ENCODE measurements around the gene SPATA2L. TPM values are rescaled to one million over a fixed set of nuclear protein-coding genes. Genes with fewer than 3 reads are reported as not detected.

SPATA2L gene
- total and polyA plus RNA-seq, 2 of the 13 experiments (the other 11 are each of a cell fraction or from before 2014, with no cell fraction given): 9.1 to 20.7 TPM

DNA sequence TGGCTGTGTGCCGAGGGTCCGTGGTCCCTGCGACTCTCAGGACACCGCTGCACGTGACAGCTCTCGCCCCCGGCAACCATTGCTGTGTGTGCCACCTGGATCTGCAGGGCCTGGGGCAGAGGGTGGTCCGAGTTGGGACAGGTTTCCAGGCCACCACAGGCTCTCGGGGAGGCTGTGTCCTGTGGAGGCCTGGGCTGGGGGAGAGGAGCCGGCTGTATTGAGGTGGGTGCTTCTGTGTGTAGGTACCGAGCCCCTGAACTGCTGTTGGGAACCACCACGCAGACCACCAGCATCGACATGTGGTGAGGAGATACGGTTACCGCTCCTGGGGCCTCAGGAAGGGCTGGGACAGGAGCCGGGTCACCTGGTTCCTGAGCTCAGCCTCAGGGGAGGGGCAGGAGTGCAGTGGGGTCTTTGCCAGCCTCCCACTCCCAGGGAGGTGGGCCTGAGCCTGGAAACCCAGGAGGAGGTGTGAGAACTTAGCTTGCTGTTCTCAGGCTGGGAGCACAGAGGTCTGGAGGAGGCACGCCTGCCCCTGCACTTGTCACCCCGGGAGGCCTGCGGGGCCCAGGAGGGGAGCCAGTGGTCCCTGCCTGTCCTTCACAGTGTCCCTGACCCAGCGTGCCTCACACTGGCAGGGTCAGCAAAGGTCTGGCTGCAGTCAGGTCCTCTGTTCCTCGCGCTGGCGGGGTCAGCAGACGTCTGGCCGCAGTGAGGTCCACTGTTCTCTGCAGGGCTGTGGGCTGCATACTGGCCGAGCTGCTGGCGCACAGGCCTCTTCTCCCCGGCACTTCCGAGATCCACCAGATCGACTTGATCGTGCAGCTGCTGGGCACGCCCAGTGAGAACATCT, 7.3 kb downstream of the SPATA2L start (continued):
- TF ChIP-seq ZNF556 (CRISPR knock-in tag; IDR thresholded peaks at IDR 0.05; ENCODE audit: borderline replicate concordance): no peak; the same call in 1 of the 2 replicates
- no peak for TF ChIP-seq ZNF460 (CRISPR knock-in tag; IDR thresholded peaks at IDR 0.05; ENCODE audit: borderline replicate concordance)
- no peak for TF ChIP-seq HOXD1 (CRISPR knock-in tag; IDR thresholded peaks at IDR 0.05)
- TF ChIP-seq, protein P1, sequence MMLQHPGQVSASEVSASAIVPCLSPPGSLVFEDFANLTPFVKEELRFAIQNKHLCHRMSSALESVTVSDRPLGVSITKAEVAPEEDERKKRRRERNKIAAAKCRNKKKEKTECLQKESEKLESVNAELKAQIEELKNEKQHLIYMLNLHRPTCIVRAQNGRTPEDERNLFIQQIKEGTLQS (CRISPR knock-in tag; IDR thresholded peaks at IDR 0.05): no peak
- no peak for TF ChIP-seq ATM (IDR thresholded peaks at IDR 0.05; ENCODE audit: borderline replicate concordance)
- no peak for TF ChIP-seq RFX1 (IDR thresholded peaks at IDR 0.05)
- no peak for TF ChIP-seq HIVEP1 (CRISPR knock-in tag; IDR thresholded peaks at IDR 0.05)
- TF ChIP-seq, protein P2, sequence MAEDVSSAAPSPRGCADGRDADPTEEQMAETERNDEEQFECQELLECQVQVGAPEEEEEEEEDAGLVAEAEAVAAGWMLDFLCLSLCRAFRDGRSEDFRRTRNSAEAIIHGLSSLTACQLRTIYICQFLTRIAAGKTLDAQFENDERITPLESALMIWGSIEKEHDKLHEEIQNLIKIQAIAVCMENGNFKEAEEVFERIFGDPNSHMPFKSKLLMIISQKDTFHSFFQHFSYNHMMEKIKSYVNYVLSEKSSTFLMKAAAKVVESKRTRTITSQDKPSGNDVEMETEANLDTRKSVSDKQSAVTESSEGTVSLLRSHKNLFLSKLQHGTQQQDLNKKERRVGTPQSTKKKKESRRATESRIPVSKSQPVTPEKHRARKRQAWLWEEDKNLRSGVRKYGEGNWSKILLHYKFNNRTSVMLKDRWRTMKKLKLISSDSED (CRISPR knock-in tag; IDR thresholded peaks at IDR 0.05): no peak
- TF ChIP-seq ZSCAN29 (CRISPR knock-in tag; conservative IDR thresholded peaks at IDR 0.05): 0 out of 2 replicates have a peak, but pooled peaks have one; percentile 16
- TF ChIP-seq, protein P3, sequence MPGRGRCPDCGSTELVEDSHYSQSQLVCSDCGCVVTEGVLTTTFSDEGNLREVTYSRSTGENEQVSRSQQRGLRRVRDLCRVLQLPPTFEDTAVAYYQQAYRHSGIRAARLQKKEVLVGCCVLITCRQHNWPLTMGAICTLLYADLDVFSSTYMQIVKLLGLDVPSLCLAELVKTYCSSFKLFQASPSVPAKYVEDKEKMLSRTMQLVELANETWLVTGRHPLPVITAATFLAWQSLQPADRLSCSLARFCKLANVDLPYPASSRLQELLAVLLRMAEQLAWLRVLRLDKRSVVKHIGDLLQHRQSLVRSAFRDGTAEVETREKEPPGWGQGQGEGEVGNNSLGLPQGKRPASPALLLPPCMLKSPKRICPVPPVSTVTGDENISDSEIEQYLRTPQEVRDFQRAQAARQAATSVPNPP (CRISPR knock-in tag; IDR thresholded peaks at IDR 0.05): no peak
- TF ChIP-seq ATF1 (CRISPR knock-in tag; IDR thresholded peaks at IDR 0.05): no peak
- TF ChIP-seq STAG1 (CRISPR knock-in tag; IDR thresholded peaks at IDR 0.05): no peak
- no peak for TF ChIP-seq RFXANK (CRISPR knock-in tag; IDR thresholded peaks at IDR 0.05)
- TF ChIP-seq, protein P4, sequence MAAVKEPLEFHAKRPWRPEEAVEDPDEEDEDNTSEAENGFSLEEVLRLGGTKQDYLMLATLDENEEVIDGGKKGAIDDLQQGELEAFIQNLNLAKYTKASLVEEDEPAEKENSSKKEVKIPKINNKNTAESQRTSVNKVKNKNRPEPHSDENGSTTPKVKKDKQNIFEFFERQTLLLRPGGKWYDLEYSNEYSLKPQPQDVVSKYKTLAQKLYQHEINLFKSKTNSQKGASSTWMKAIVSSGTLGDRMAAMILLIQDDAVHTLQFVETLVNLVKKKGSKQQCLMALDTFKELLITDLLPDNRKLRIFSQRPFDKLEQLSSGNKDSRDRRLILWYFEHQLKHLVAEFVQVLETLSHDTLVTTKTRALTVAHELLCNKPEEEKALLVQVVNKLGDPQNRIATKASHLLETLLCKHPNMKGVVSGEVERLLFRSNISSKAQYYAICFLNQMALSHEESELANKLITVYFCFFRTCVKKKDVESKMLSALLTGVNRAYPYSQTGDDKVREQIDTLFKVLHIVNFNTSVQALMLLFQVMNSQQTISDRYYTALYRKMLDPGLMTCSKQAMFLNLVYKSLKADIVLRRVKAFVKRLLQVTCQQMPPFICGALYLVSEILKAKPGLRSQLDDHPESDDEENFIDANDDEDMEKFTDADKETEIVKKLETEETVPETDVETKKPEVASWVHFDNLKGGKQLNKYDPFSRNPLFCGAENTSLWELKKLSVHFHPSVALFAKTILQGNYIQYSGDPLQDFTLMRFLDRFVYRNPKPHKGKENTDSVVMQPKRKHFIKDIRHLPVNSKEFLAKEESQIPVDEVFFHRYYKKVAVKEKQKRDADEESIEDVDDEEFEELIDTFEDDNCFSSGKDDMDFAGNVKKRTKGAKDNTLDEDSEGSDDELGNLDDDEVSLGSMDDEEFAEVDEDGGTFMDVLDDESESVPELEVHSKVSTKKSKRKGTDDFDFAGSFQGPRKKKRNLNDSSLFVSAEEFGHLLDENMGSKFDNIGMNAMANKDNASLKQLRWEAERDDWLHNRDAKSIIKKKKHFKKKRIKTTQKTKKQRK (IDR thresholded peaks at IDR 0.05; ENCODE audit: low read length): no peak
- TF ChIP-seq SRSF4 (IDR thresholded peaks at IDR 0.05; ENCODE audit: low read depth, low read length, poor library complexity, severe bottlenecking): no peak
- TF ChIP-seq, protein P5, sequence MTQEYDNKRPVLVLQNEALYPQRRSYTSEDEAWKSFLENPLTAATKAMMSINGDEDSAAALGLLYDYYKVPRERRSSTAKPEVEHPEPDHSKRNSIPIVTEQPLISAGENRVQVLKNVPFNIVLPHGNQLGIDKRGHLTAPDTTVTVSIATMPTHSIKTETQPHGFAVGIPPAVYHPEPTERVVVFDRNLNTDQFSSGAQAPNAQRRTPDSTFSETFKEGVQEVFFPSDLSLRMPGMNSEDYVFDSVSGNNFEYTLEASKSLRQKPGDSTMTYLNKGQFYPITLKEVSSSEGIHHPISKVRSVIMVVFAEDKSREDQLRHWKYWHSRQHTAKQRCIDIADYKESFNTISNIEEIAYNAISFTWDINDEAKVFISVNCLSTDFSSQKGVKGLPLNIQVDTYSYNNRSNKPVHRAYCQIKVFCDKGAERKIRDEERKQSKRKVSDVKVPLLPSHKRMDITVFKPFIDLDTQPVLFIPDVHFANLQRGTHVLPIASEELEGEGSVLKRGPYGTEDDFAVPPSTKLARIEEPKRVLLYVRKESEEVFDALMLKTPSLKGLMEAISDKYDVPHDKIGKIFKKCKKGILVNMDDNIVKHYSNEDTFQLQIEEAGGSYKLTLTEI (CRISPR knock-in tag; conservative IDR thresholded peaks at IDR 0.05): no peak
- TF ChIP-seq MBNL3 (CRISPR knock-in tag; conservative IDR thresholded peaks at IDR 0.05): no peak
- no peak for TF ChIP-seq ZNF562 (CRISPR knock-in tag; IDR thresholded peaks at IDR 0.05; ENCODE audit: borderline replicate concordance)
- no peak; the same call in 1 of the 2 replicates for TF ChIP-seq KAT8 (CRISPR knock-in tag; IDR thresholded peaks at IDR 0.05)
- TF ChIP-seq PAF1 (CRISPR knock-in tag; IDR thresholded peaks at IDR 0.05): no peak
- no peak for TF ChIP-seq KAT2B (IDR thresholded peaks at IDR 0.05; ENCODE audit: borderline replicate concordance, low read depth, low read length)
- no peak for TF ChIP-seq ZNF383 (CRISPR knock-in tag; IDR thresholded peaks at IDR 0.05; ENCODE audit: borderline replicate concordance)
